Fibroblast of lung (primary cell): ENCODE measurements around the gene MCEMP1.

Experiments used
- EZH2 ChIP-seq: IDR thresholded peaks from 2 replicates; pipeline ENCODE4 v1.5.1; 2012; ENCODE audit warnings: low read length, control low read depth, mild to moderate bottlenecking; ENCODE audit errors: missing control alignments
- TF ChIP-seq, protein P1 (sequence below), 2 donors: IDR thresholded peaks in 1 of 2; conservative IDR thresholded peaks in 1 of 2; 1 replicate in 1 of 2; 2 replicates in 1 of 2; pipeline ENCODE4 v1.5.1; 2011 to 2012; ENCODE audit warnings: low read length in 2 of 2, control low read depth in 1 of 2, inconsistent platforms in 1 of 2, low read depth in 1 of 2, mild to moderate bottlenecking in 1 of 2

DNA sequence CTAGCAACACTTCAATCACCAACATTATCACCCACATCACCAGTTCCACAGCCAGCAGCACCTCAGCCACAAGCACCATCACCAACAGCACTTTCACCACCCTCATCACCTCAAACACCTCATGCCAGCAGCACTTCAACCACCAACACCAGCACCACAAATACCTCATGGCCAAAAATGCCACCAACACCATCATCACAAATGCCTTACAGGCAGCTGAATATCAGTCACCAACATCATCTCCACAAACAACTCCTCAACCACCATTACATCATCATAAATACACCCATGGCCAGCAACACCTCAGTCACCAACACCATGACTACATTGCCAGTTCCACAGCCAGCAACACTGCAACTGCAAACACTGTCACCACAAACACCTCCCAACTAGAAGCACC, 14.6 kb downstream of the MCEMP1 start:
- TF ChIP-seq, protein P1, sequence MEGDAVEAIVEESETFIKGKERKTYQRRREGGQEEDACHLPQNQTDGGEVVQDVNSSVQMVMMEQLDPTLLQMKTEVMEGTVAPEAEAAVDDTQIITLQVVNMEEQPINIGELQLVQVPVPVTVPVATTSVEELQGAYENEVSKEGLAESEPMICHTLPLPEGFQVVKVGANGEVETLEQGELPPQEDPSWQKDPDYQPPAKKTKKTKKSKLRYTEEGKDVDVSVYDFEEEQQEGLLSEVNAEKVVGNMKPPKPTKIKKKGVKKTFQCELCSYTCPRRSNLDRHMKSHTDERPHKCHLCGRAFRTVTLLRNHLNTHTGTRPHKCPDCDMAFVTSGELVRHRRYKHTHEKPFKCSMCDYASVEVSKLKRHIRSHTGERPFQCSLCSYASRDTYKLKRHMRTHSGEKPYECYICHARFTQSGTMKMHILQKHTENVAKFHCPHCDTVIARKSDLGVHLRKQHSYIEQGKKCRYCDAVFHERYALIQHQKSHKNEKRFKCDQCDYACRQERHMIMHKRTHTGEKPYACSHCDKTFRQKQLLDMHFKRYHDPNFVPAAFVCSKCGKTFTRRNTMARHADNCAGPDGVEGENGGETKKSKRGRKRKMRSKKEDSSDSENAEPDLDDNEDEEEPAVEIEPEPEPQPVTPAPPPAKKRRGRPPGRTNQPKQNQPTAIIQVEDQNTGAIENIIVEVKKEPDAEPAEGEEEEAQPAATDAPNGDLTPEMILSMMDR (conservative IDR thresholded peaks at IDR 0.05 in 1 of 2, IDR thresholded peaks at IDR 0.05 in 1 of 2; ENCODE audit: low read depth in 1 of 2, low read length in 2 of 2), result no peak
- no peak for TF ChIP-seq EZH2
